ENCODE results near the gene DYRK4.
"Not testable (repeated sequence)": the region's sequence is repeated elsewhere in the genome, so short reads cannot be mapped to it uniquely, and the experiment has no call there.

DYRK4 gene, protein sequence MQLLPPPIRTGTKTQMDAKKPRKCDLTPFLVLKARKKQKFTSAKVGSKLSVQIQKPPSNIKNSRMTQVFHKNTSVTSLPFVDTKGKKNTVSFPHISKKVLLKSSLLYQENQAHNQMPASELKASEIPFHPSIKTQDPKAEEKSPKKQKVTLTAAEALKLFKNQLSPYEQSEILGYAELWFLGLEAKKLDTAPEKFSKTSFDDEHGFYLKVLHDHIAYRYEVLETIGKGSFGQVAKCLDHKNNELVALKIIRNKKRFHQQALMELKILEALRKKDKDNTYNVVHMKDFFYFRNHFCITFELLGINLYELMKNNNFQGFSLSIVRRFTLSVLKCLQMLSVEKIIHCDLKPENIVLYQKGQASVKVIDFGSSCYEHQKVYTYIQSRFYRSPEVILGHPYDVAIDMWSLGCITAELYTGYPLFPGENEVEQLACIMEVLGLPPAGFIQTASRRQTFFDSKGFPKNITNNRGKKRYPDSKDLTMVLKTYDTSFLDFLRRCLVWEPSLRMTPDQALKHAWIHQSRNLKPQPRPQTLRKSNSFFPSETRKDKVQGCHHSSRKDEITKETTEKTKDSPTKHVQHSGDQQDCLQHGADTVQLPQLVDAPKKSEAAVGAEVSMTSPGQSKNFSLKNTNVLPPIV

GRCh38 chr12:4562034-4562657, at the start of gene DYRK4:
DYRK4 (plus strand) TSS chr12:4562208; CDS start chr12:4562246, 38 bp downstream.
- DNase-seq (ENCODE audit: low read depth, low spot score) = peak; percentile 100
- H3K4me3 ChIP-seq (ENCODE audit: insufficient read length, low read depth) = peak within 1 kb of the TSS; percentile 27
- peaks cover 2% of the 10 kb centered on the region for H3K4me1 ChIP-seq (ENCODE audit: insufficient read depth, insufficient read length)
- peaks cover 19% of the 10 kb centered on the region for H3K27me3 ChIP-seq (ENCODE audit: insufficient read depth, insufficient read length)
- H3K9me3 ChIP-seq (ENCODE audit: insufficient read depth, low read length) = no peaks in the 10 kb centered on the region
- TF ChIP-seq ZNF274 (IDR thresholded peaks at IDR 0.05; ENCODE audit: low read depth, low read length) = no peak
- TF ChIP-seq YY1 (IDR thresholded peaks at IDR 0.05; ENCODE audit: insufficient read depth, insufficient read length) = no peak
- TF ChIP-seq SUZ12 (IDR thresholded peaks at IDR 0.05; ENCODE audit: extremely low read depth, insufficient read depth, insufficient read length) = no peak
- H3K36me3 ChIP-seq (ENCODE audit: insufficient read depth, insufficient read length, low read length) = peaks cover 29% of the 10 kb centered on the region
- H3K9ac ChIP-seq (ENCODE audit: insufficient read length, low read depth) = peak within 1 kb of the TSS; percentile 66

DNA sequence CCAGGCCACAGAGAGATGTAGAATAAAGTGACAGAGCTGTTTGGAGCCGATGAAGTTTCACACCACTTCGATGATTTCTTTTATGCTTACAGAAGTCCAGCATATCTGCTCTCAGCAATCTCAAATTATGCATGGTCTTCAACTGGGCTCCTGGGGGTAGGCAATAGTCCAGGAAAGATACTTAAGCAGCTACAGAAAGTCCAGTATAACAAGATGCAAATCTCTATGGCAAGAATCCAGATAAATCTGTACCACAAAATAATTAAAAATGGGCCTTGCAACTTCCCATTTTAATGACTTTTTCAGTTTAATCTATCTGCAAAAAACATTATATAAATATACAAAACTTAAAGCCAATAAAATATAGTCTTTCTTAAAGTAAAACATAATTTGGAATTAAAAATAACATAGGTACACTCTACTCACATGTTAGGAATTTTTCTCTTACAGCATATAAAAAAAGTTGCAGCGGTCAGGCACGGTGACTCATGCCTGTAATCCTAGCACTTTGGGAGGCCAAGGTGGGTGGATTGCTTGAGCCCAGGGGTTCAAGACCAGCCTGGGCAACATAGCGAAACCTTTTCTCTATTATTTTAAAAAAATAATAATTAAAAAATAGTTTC, 43.8 kb upstream of the DYRK4 start:
- no peak for DNase-seq (ENCODE audit: low read depth, low spot score)
- Histone ChIP-seq H3K9me3 (ENCODE audit: insufficient read depth, low read length) (no peaks in the 10 kb centered on the region), H3K4me3 (ENCODE audit: insufficient read length, low read depth) (no peak overlapping the region), H3K27me3 (ENCODE audit: insufficient read depth, insufficient read length) (no peaks in the 10 kb centered on the region), H3K36me3 (ENCODE audit: insufficient read depth, insufficient read length, low read length) (peaks cover 49% of the 10 kb centered on the region), H3K4me1 (ENCODE audit: insufficient read depth, insufficient read length) (no peaks in the 10 kb centered on the region), H3K9ac (ENCODE audit: insufficient read length, low read depth) (no peak overlapping the region)
- TF ChIP-seq YY1 (IDR thresholded peaks at IDR 0.05; ENCODE audit: insufficient read depth, insufficient read length) = no peak

DNA sequence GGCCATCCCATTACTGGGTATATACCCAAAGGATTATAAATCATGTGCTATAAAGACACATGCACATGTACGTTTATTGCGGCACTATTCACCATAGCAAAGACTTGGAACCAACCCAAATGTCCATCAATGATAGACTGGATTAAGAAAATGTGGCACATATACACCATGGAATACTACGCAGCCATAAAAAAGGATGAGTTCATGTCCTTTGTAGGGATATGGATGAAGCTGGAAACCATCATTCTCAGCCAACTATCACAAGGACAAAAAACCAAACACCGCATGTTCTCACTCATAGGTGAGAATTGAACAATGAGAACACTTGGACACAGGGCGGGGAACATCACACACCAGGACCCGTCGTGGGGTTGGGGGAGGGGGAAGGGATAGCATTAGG, 38.6 kb upstream of the DYRK4 start:
- H3K9ac ChIP-seq (ENCODE audit: insufficient read length, low read depth); H3K27me3 ChIP-seq (ENCODE audit: insufficient read depth, insufficient read length); DNase-seq (ENCODE audit: low read depth, low spot score); H3K4me1 ChIP-seq (ENCODE audit: insufficient read depth, insufficient read length); H3K4me3 ChIP-seq (ENCODE audit: insufficient read length, low read depth); H3K9me3 ChIP-seq (ENCODE audit: insufficient read depth, low read length): not testable (repeated sequence)
- H3K36me3 ChIP-seq (ENCODE audit: insufficient read depth, insufficient read length, low read length) = peaks cover 48% of the 10 kb centered on the region

DNA sequence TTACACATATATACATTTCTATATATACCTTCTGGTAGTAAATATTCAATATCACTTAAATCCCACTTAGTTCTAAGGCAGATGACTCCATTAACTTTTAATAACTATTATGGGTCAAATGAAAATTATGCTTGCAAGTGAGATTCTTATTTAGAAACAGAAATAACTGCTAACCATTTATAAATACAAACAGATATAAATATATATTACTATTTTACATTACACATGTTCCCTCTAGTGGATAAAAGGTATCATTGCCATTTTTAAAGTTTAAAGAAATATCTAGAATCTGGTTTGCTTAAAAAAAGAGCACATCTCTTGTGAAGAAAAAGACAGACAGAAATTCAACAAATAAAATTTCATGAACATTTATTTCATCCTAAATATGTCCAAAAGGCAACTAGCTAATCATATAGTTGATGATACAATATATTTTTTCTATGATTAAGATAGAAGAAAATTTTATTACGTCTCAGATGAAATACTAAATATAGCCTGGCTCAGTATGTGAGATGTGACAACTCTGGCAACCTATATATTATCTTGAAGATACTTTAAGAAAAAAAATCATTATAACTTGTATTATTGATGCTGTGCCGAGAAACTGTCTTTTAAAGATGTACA, 35.0 kb upstream of the DYRK4 start:
- no peak overlapping the region for H3K9ac ChIP-seq (ENCODE audit: insufficient read length, low read depth)
- no peaks in the 10 kb centered on the region for H3K9me3 ChIP-seq (ENCODE audit: insufficient read depth, low read length)
- TF ChIP-seq ZNF274 (IDR thresholded peaks at IDR 0.05; ENCODE audit: low read depth, low read length) = no peak
- TF ChIP-seq YY1 (IDR thresholded peaks at IDR 0.05; ENCODE audit: insufficient read depth, insufficient read length) = no peak
- no peak for TF ChIP-seq SUZ12 (IDR thresholded peaks at IDR 0.05; ENCODE audit: extremely low read depth, insufficient read depth, insufficient read length)
- H3K27me3 ChIP-seq (ENCODE audit: insufficient read depth, insufficient read length) = no peaks in the 10 kb centered on the region
- peaks cover 65% of the 10 kb centered on the region for H3K36me3 ChIP-seq (ENCODE audit: insufficient read depth, insufficient read length, low read length)
- no peak for DNase-seq (ENCODE audit: low read depth, low spot score)
- H3K4me3 ChIP-seq (ENCODE audit: insufficient read length, low read depth) = no peak overlapping the region
- no peaks in the 10 kb centered on the region for H3K4me1 ChIP-seq (ENCODE audit: insufficient read depth, insufficient read length)

DNA sequence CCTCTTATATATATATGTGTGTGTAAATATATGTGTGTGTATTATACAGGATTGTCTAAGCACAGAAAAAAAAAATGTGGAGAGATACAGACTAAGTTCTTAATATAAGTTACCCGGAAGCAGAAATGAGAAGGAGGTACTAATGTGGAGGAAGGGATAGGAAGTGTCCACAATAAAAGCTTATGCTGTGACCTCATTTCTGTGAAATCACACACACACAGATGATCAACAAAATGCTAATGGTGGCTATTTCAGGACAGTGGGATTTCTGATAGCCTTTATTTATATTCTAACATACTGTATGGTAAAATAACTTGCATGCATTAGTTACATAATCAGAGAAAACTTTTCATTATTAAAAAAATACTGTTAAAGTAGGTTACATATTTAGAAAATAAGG, 31.8 kb upstream of the DYRK4 start:
- Histone ChIP-seq H3K36me3 (ENCODE audit: insufficient read depth, insufficient read length, low read length) (peaks cover 68% of the 10 kb centered on the region), H3K9ac (ENCODE audit: insufficient read length, low read depth) (no peak overlapping the region), H3K4me1 (ENCODE audit: insufficient read depth, insufficient read length) (no peaks in the 10 kb centered on the region), H3K9me3 (ENCODE audit: insufficient read depth, low read length) (no peaks in the 10 kb centered on the region), H3K27me3 (ENCODE audit: insufficient read depth, insufficient read length) (no peaks in the 10 kb centered on the region), H3K4me3 (ENCODE audit: insufficient read length, low read depth) (no peak overlapping the region)
- no peak for TF ChIP-seq ZNF274 (IDR thresholded peaks at IDR 0.05; ENCODE audit: low read depth, low read length)
- TF ChIP-seq SUZ12 (IDR thresholded peaks at IDR 0.05; ENCODE audit: extremely low read depth, insufficient read depth, insufficient read length) = no peak
- TF ChIP-seq YY1 (IDR thresholded peaks at IDR 0.05; ENCODE audit: insufficient read depth, insufficient read length) = no peak
- DNase-seq (ENCODE audit: low read depth, low spot score) = no peak

DNA sequence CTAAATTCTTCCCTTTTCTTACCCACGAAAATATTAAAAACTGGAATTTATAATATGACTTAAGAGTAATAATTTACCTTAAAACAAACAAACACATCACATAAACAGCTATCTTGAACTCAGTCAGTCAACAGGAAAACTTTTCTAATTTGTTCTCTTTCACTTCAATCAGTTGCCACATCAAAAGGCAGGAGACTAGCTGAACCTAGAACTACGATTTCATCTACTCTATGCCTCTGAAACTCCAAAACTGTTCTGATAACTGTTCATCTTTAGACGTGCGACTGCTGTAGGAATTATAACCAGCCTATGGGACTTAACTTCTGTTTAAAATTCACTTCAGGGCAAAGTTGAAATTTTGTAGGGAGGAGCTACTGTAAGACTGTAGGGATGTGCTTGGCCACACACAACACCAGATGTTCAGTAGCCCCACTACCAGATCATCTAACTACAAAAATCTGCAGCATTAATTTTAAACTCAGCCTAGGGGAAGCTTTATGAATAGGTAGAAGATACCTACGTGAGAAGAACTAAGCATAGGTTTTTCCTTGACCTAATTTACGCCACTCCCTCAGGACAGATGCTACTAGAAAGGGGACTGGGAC, 30.9 kb upstream of the DYRK4 start:
- Histone ChIP-seq H3K27me3 (ENCODE audit: insufficient read depth, insufficient read length) (no peaks in the 10 kb centered on the region), H3K9ac (ENCODE audit: insufficient read length, low read depth) (no peak overlapping the region), H3K9me3 (ENCODE audit: insufficient read depth, low read length) (no peaks in the 10 kb centered on the region), H3K4me1 (ENCODE audit: insufficient read depth, insufficient read length) (no peaks in the 10 kb centered on the region), H3K4me3 (ENCODE audit: insufficient read length, low read depth) (no peak overlapping the region), H3K36me3 (ENCODE audit: insufficient read depth, insufficient read length, low read length) (peaks cover 68% of the 10 kb centered on the region)
- no peak for DNase-seq (ENCODE audit: low read depth, low spot score)
- TF ChIP-seq ZNF274 (IDR thresholded peaks at IDR 0.05; ENCODE audit: low read depth, low read length) (no peak), YY1 (IDR thresholded peaks at IDR 0.05; ENCODE audit: insufficient read depth, insufficient read length) (no peak), SUZ12 (IDR thresholded peaks at IDR 0.05; ENCODE audit: extremely low read depth, insufficient read depth, insufficient read length) (no peak)

All from NT2/D1 (cell line).